AG04449 (cell line): ENCODE data around the gene TBC1D14.

ENCODE experiments used
- CTCF ChIA-PET: fragments of 350-600 bp; formaldehyde crosslinking; extraction: SDS; loops from one replicate; lab custom pipeline; 2021; ENCODE audit warnings: antibody characterized with exemption; lab: Yijun Ruan, JAX
- POLR2A ChIA-PET: fragments of 400-600, 350-600 bp; formaldehyde crosslinking; extraction: SDS; loops from one replicate; lab custom pipeline; 2020; ENCODE audit warnings: antibody characterized with exemption, inconsistent platforms; lab: Yijun Ruan, JAX
- DNase-seq: peaks from one replicate; pipeline ENCODE4 v3.0.0-alpha.2; 2010; ENCODE audit warnings: low read depth, low spot score
- H3K4me3 ChIP-seq: 2 replicates; pipeline ENCODE4 v1.5.1; 2011; ENCODE audit warnings: low read depth, mild to moderate bottlenecking, control low read depth, low read length
- CTCF ChIP-seq: IDR thresholded peaks from one replicate; pipeline ENCODE4 v1.5.1; 2011; ENCODE audit warnings: mild to moderate bottlenecking, moderate library complexity, low read length, control low read depth, inconsistent platforms; ENCODE audit not compliant: insufficient read depth; ENCODE audit errors: missing control alignments

TBC1D14 gene

GRCh38 chr4:7037425-7037824, 127.8 kb downstream of the TBC1D14 start:
- no peak overlapping the region for H3K4me3 ChIP-seq

GRCh38 chr4:7040765-7041164, 131.1 kb downstream of the TBC1D14 start:
- POLR2A ChIA-PET: no interaction called here
- no peak for TF ChIP-seq CTCF
- DNase-seq: no peak
- no peak overlapping the region for H3K4me3 ChIP-seq
- CTCF ChIA-PET: interaction anchor here (0.8 to 5.0 kb wide), 3 partner anchors 11 to 323 kb away, joined by 3 to 27 read pairs (median 4); no protein-coding TSS in a partner anchor

More at GRCh38 chr4:7037425-7037824, 127.8 kb downstream of the TBC1D14 start:
- CTCF ChIA-PET: interaction anchor here (0.9 to 1.6 kb wide), 2 partner anchors 16 to 63 kb away, joined by 3 read pairs; no protein-coding TSS in a partner anchor
- POLR2A ChIA-PET: no interaction called here
- no peak for TF ChIP-seq CTCF
- no peak for DNase-seq

GRCh38 chr4:7041246-7041645, 131.6 kb downstream of the TBC1D14 start:
- no peak overlapping the region for H3K4me3 ChIP-seq
- POLR2A ChIA-PET: no interaction called here
- no peak for TF ChIP-seq CTCF
- no peak for DNase-seq
- CTCF ChIA-PET: interaction anchor here (0.8 to 7.1 kb wide), 5 partner anchors 11 to 324 kb away, joined by 3 to 101 read pairs (median 20); partner anchors contain the start of gene GRPEL1

- ChIA-PET CTCF (interaction anchor here (0.9 to 7.1 kb wide), 13 partner anchors 7 to 324 kb away, joined by 3 to 101 read pairs (median 11); partner anchors contain the start of gene GRPEL1), POLR2A (interaction anchor here (1.3 to 1.7 kb wide), 2 partner anchors 26 to 133 kb away, joined by 6 to 8 read pairs; partner anchors contain the start of genes GRPEL1 and TBC1D14)
- DNase-seq: no peak
- peak overlapping the region; percentile 80 for H3K4me3 ChIP-seq
- no peak for TF ChIP-seq CTCF
Observed at GRCh38 chr4:7041801-7042502, 132.3 kb downstream of the TBC1D14 start.

- H3K4me3 ChIP-seq: peak overlapping the region; percentile 80
- CTCF ChIA-PET: interaction anchor here (0.5 to 7.1 kb wide), 33 partner anchors 8 to 327 kb away, joined by 3 to 101 read pairs (median 4); partner anchors contain the start of genes BLOC1S4, GRPEL1 and TBC1D14
- peak; percentile 74 for DNase-seq
- POLR2A ChIA-PET: interaction anchor here (0.6 to 1.7 kb wide), 5 partner anchors 10 to 281 kb away, joined by 3 to 8 read pairs (median 5); partner anchors contain the start of genes GRPEL1 and TBC1D14
- no peak for TF ChIP-seq CTCF
Observed at GRCh38 chr4:7042503-7043283, 133.1 kb downstream of the TBC1D14 start.
